Measurements from ENCODE around the gene NFATC4. TPM values are rescaled to one million over a fixed set of nuclear protein-coding genes. Genes with fewer than 3 reads are reported as not detected.
"Not testable (repeated sequence)": the region's sequence is repeated elsewhere in the genome, so short reads cannot be mapped to it uniquely, and the experiment has no call there.

NFATC4 gene
- total and polyA plus RNA-seq, 5 donors from 2014 or later: not detected

DNA sequence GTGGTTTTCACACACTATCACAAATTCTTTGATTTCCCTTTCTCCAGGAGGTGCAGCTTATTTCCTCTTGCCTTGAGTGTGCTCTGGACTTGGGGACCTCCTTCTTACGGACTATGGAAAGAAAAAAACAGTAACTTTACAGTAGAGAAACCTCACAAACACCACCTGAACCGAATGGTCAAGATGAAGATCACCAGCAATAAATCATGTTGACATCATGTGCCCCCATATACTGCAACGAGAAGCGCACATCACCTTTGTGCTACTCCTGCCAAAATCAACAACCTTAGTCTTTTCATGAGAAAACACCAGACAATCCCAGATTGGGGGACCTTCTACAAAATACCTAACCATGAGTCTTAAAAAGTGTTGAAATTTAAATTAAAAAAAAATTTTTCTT lies 17.5 kb downstream of the NFATC4 start:
- peaks cover 10% of the 10 kb centered on the region for H3K27me3 ChIP-seq (ENCODE audit: control insufficient read depth, insufficient read depth, low read length)
- DNase-seq: no peak
- no peaks in the 10 kb centered on the region for H3K9me3 ChIP-seq (ENCODE audit: control insufficient read depth in 2 of 2, low read length in 2 of 2)
- no peaks in the 10 kb centered on the region for H3K36me3 ChIP-seq (ENCODE audit: control insufficient read depth, insufficient read depth, low read length)
- H3K4me1 ChIP-seq (ENCODE audit: control insufficient read depth, insufficient read depth, low read length, poor library complexity, severe bottlenecking): no peaks in the 10 kb centered on the region
- no peak for ATAC-seq (ENCODE audit: low read depth in 2 of 2)
- Mint-ChIP-seq H3K4me1 (peaks cover 0 to 4% (median 0%) of the 10 kb centered on the region in 4 donors), H3K27ac (no peak overlapping the region), H3K36me3 (no peaks in the 10 kb centered on the region), H3K27me3 (peaks cover 26% of the 10 kb centered on the region), H3K9me3 (peaks cover 0 to 1% (median 0%) of the 10 kb centered on the region in 7 donors), H3K4me3 (no peak overlapping the region)
- H3K27ac ChIP-seq (ENCODE audit: insufficient read depth, low read length, poor library complexity, severe bottlenecking): no peak overlapping the region
- no peak overlapping the region for H3K4me3 ChIP-seq (ENCODE audit: low read depth, low read length)

DNA sequence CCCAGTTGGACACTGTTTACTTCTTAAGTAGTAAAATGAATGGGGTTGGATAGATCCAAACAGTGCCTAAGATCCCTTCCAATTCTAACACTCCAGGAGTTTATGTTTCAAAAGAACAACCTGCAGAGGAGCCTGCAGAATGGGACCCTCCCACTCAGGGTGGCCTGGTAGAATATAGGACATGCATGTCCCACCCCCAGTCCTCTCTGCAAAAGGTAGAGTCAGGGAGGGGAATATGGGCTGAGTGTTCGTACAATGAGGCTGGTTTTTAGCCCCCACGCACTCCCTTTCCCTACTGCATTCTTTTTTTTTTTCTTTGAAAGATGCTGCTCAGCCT lies 19.0 kb downstream of the NFATC4 start:
- H3K27me3 ChIP-seq (ENCODE audit: control insufficient read depth, insufficient read depth, low read length): peaks cover 10% of the 10 kb centered on the region
- H3K27me3 Mint-ChIP-seq: peaks cover 35% of the 10 kb centered on the region
- H3K27ac ChIP-seq (ENCODE audit: insufficient read depth, low read length, poor library complexity, severe bottlenecking): no peak overlapping the region
- H3K4me1 ChIP-seq (ENCODE audit: control insufficient read depth, insufficient read depth, low read length, poor library complexity, severe bottlenecking): no peaks in the 10 kb centered on the region
- DNase-seq: no peak
- H3K4me1 Mint-ChIP-seq: peaks cover 0 to 4% (median 0%) of the 10 kb centered on the region in 4 donors
- no peaks in the 10 kb centered on the region for H3K36me3 ChIP-seq (ENCODE audit: control insufficient read depth, insufficient read depth, low read length)
- H3K9me3 Mint-ChIP-seq: peaks cover 0 to 1% (median 0%) of the 10 kb centered on the region in 7 donors
- ATAC-seq (ENCODE audit: low read depth in 2 of 2): no peak
- no peak overlapping the region for H3K27ac Mint-ChIP-seq
- no peak overlapping the region for H3K4me3 ChIP-seq (ENCODE audit: low read depth, low read length)
- no peaks in the 10 kb centered on the region for H3K9me3 ChIP-seq (ENCODE audit: control insufficient read depth in 2 of 2, low read length in 2 of 2)
- H3K4me3 Mint-ChIP-seq: no peak overlapping the region
- H3K36me3 Mint-ChIP-seq: no peaks in the 10 kb centered on the region

DNA sequence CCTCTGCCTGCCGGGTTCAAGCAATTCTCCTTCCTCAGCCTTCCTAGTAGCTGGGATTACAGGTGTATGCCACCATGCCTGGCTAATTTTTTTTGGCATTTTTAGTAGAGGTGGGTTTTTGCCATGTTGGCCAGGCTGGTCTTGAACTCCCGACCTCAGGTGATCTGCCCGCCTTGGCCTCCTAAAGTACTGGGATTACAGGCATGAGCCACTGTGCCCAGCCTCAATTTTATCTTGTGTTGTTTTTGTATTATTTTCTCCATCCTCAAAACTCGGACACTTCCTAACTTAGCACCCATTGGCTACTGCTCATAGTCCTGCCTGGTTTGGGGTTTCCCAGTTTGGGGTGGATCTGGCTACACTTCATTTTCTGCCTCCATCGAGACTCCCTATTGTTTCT lies 19.6 kb downstream of the NFATC4 start:
- not testable (repeated sequence) for H3K27ac ChIP-seq (ENCODE audit: insufficient read depth, low read length, poor library complexity, severe bottlenecking); H3K36me3 Mint-ChIP-seq; H3K4me1 Mint-ChIP-seq; ATAC-seq (ENCODE audit: low read depth in 2 of 2); H3K36me3 ChIP-seq (ENCODE audit: control insufficient read depth, insufficient read depth, low read length); H3K4me1 ChIP-seq (ENCODE audit: control insufficient read depth, insufficient read depth, low read length, poor library complexity, severe bottlenecking); H3K4me3 Mint-ChIP-seq; H3K27ac Mint-ChIP-seq; DNase-seq; H3K4me3 ChIP-seq (ENCODE audit: low read depth, low read length); H3K9me3 ChIP-seq (ENCODE audit: control insufficient read depth in 2 of 2, low read length in 2 of 2); H3K9me3 Mint-ChIP-seq
- H3K27me3 ChIP-seq (ENCODE audit: control insufficient read depth, insufficient read depth, low read length): peaks cover 10% of the 10 kb centered on the region
- peaks cover 40% of the 10 kb centered on the region for H3K27me3 Mint-ChIP-seq

DNA sequence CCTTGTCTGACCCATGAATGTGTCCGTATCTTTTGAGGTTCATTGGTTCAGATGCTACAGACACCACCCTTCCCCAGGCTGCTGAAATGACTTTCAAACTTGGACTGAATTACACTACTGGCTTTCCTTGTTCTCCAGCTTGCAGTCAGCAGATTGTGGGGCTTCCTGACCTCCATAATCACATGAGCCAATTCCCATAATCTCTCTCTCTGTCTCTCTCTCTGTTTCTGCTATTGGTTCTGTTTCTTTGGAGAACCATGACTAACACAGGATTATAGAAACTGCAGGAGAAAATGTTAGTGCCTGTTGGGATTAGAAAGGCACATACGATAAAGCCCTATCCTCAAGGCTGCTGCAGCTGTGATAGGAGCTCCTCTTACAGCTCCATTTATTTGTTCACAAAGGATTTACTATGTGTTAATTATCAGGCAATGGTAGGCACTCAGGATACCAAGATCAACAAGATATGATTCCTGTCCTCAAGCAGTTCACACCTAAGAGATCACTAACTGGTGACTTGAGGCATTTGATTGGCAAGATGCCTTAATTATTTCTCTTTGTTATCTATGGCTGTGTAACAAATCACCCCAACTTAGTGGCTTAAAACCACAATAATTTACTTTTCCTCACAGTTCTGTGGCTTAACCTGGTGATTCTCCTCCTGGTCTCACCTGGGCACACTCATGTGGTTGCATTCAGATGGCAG lies 20.6 kb downstream of the NFATC4 start:
- H3K27ac ChIP-seq (ENCODE audit: insufficient read depth, low read length, poor library complexity, severe bottlenecking): no peak overlapping the region
- H3K27ac Mint-ChIP-seq: no peak overlapping the region
- H3K4me3 Mint-ChIP-seq: no peak overlapping the region
- no peak for DNase-seq
- no peaks in the 10 kb centered on the region for H3K9me3 ChIP-seq (ENCODE audit: control insufficient read depth in 2 of 2, low read length in 2 of 2)
- no peaks in the 10 kb centered on the region for H3K36me3 Mint-ChIP-seq
- peaks cover 40% of the 10 kb centered on the region for H3K27me3 Mint-ChIP-seq
- peaks cover 0 to 1% (median 0%) of the 10 kb centered on the region in 7 donors for H3K9me3 Mint-ChIP-seq
- H3K36me3 ChIP-seq (ENCODE audit: control insufficient read depth, insufficient read depth, low read length): no peaks in the 10 kb centered on the region
- ATAC-seq (ENCODE audit: low read depth in 2 of 2): no peak
- H3K4me3 ChIP-seq (ENCODE audit: low read depth, low read length): no peak overlapping the region
- H3K27me3 ChIP-seq (ENCODE audit: control insufficient read depth, insufficient read depth, low read length): peaks cover 7% of the 10 kb centered on the region
- H3K4me1 Mint-ChIP-seq: peaks cover 0 to 4% (median 0%) of the 10 kb centered on the region in 4 donors
- no peaks in the 10 kb centered on the region for H3K4me1 ChIP-seq (ENCODE audit: control insufficient read depth, insufficient read depth, low read length, poor library complexity, severe bottlenecking)

DNA sequence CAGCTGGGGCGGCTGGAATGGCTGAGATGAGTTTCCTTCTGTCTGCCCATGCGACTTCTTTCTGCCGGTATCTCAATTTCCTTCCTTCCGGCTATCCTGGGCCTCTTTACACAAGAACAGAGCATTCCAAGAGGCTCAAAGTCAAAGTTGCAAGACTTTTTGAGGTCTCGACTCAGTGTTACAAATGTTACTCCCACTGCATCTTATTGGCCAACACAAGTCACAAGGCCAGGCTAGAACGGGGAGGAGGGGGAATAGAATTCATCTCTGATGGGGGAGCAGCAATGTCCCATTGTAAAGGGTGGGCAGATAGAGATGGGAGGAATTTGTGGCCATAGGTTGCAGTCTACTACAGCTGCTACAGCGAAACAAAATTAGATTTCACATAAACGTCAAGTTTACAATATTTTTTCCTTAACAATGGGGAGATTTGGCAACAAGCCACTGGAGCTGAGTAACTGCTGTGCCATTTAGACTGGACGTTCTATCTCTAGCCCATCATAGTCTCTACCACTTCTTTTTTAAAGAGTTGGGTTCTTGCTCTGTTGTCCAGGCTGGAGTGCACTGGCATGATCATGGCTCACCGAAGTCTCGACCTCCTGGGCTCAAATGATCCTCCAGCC lies 21.4 kb downstream of the NFATC4 start:
- no peaks in the 10 kb centered on the region for H3K4me1 ChIP-seq (ENCODE audit: control insufficient read depth, insufficient read depth, low read length, poor library complexity, severe bottlenecking)
- peaks cover 44% of the 10 kb centered on the region for H3K27me3 Mint-ChIP-seq
- H3K4me1 Mint-ChIP-seq: peaks cover 0 to 4% (median 0%) of the 10 kb centered on the region in 4 donors
- H3K36me3 ChIP-seq (ENCODE audit: control insufficient read depth, insufficient read depth, low read length): no peaks in the 10 kb centered on the region
- no peaks in the 10 kb centered on the region for H3K36me3 Mint-ChIP-seq
- H3K9me3 ChIP-seq (ENCODE audit: control insufficient read depth in 2 of 2, low read length in 2 of 2): no peaks in the 10 kb centered on the region
- no peak overlapping the region for H3K27ac ChIP-seq (ENCODE audit: insufficient read depth, low read length, poor library complexity, severe bottlenecking)
- no peak overlapping the region for H3K4me3 Mint-ChIP-seq
- ATAC-seq (ENCODE audit: low read depth in 2 of 2) (no peak), DNase-seq (no peak)
- peaks cover 4% of the 10 kb centered on the region for H3K27me3 ChIP-seq (ENCODE audit: control insufficient read depth, insufficient read depth, low read length)
- no peak overlapping the region for H3K4me3 ChIP-seq (ENCODE audit: low read depth, low read length)
- H3K9me3 Mint-ChIP-seq: no peaks in the 10 kb centered on the region
- no peak overlapping the region for H3K27ac Mint-ChIP-seq

DNA sequence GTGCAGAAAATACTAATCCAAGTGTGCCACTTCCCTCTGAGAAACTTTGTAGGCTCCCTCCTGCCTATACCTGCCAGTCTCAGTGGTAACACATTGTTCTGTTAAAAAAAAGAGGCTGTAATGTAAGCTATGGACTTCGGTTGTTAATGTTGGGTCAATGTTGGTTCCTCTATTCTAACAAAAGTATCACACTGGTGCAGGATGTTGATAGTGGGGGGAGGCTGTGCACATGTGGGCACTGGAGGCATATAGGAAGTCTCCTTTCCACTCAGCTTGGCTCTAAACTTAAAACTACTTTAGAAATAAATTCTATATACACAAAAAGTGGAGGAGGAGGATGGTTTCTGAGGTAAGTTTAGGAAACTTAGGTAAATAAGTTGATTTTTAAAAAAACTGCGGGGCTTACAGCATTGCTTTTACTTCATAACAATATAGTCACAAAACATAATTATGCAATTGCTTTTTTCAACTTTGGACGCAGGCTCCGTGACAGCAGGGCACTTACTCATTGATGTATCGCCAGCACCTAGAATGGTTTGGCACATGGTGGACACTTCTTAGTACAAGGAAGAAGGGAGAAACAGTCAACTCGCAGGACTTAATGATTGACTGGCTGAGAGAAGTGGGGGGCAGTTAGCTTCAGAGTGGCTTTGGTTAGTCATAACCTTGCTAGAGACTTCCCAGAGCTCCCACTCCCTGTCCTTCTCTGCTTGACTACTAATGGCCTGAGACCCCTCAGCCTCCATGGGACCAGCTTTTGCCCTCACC lies 22.9 kb downstream of the NFATC4 start:
- H3K27me3 ChIP-seq (ENCODE audit: control insufficient read depth, insufficient read depth, low read length): peaks cover 4% of the 10 kb centered on the region
- no peak overlapping the region for H3K4me3 ChIP-seq (ENCODE audit: low read depth, low read length)
- no peak overlapping the region for H3K27ac ChIP-seq (ENCODE audit: insufficient read depth, low read length, poor library complexity, severe bottlenecking)
- H3K36me3 ChIP-seq (ENCODE audit: control insufficient read depth, insufficient read depth, low read length): no peaks in the 10 kb centered on the region
- DNase-seq (no peak), ATAC-seq (ENCODE audit: low read depth in 2 of 2) (no peak)
- H3K27me3 Mint-ChIP-seq: peaks cover 40% of the 10 kb centered on the region
- H3K36me3 Mint-ChIP-seq: no peaks in the 10 kb centered on the region
- no peaks in the 10 kb centered on the region for H3K9me3 ChIP-seq (ENCODE audit: control insufficient read depth in 2 of 2, low read length in 2 of 2)
- H3K4me1 Mint-ChIP-seq: peaks cover 0 to 4% (median 0%) of the 10 kb centered on the region in 4 donors
- no peak overlapping the region for H3K4me3 Mint-ChIP-seq
- H3K4me1 ChIP-seq (ENCODE audit: control insufficient read depth, insufficient read depth, low read length, poor library complexity, severe bottlenecking): no peaks in the 10 kb centered on the region
- H3K27ac Mint-ChIP-seq: no peak overlapping the region
- H3K9me3 Mint-ChIP-seq: no peaks in the 10 kb centered on the region

DNA sequence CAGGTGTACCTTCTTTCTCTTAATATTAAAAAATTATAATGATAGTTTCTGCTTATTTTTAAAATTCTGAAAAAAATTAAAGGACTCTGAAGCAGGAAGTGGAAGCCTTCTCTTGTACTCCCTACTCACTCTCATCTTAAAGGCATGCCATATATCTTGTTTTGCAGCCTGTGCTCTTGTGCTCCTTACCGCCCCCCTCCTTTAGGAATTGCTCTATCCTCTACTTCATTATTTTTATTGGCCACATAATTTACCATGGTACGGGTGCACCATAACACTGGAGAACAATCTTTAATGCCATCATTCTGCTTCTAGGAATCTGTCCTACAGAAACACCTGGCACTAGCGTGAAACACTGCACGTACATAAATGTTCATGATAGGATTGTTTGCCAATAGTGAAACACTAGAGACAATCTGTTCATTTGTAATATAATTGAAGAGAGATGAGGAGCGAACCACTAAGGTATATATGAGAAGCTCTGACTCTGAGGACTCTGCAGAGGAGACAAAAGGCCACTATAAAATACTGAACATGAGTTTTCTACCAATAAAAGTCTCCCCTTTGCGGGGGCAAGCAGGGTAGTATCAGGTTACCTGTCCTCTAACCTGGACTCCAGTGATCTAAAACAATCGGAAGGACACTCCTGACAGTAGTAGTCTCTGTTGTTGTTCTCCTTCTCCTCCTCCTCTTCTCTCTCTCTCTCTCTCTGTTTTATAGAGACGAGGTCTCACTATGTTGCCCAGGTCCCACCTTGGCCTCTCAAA lies 24.5 kb downstream of the NFATC4 start:
- no peaks in the 10 kb centered on the region for H3K4me1 ChIP-seq (ENCODE audit: control insufficient read depth, insufficient read depth, low read length, poor library complexity, severe bottlenecking)
- Mint-ChIP-seq H3K36me3 (no peaks in the 10 kb centered on the region), H3K27me3 (peaks cover 50% of the 10 kb centered on the region), H3K4me1 (peaks cover 0 to 4% (median 2%) of the 10 kb centered on the region in 4 donors), H3K9me3 (no peaks in the 10 kb centered on the region), H3K4me3 (no peak overlapping the region), H3K27ac (no peak overlapping the region)
- H3K36me3 ChIP-seq (ENCODE audit: control insufficient read depth, insufficient read depth, low read length): no peaks in the 10 kb centered on the region
- no peak overlapping the region for H3K4me3 ChIP-seq (ENCODE audit: low read depth, low read length)
- no peak overlapping the region for H3K27ac ChIP-seq (ENCODE audit: insufficient read depth, low read length, poor library complexity, severe bottlenecking)
- ATAC-seq (ENCODE audit: low read depth in 2 of 2) (no peak), DNase-seq (no peak)
- peaks cover 4% of the 10 kb centered on the region for H3K27me3 ChIP-seq (ENCODE audit: control insufficient read depth, insufficient read depth, low read length)
- no peaks in the 10 kb centered on the region for H3K9me3 ChIP-seq (ENCODE audit: control insufficient read depth in 2 of 2, low read length in 2 of 2)
